T-helper 2 cell treated with Interferon-gamma antibody and Interleukin-4, amounts not matched to agents 100 ng/mL and 5 ng/mL, for 36 hours (primary cell): ENCODE measurements around the gene PTPN9. TPM values are rescaled to one million over a fixed set of nuclear protein-coding genes. Genes with fewer than 3 reads are reported as not detected.
"Not testable (repeated sequence)": the region's sequence is repeated elsewhere in the genome, so short reads cannot be mapped to it uniquely, and the experiment has no call there.

Experiments used
- intact Hi-C: fragments of 100-400 bp; cut with micrococcal nuclease; formaldehyde crosslinking; loops from one replicate; pipeline ENCODE4 v1.15.1; 2023
- total RNA-seq: library from RNA; stranded (reverse); gene quantifications from 2 replicates; pipeline ENCODE4 v1.2.3, GENCODE V29; 2022

The PTPN9 gene
- total RNA-seq, 1 donor from 2014 or later, result 41.3 TPM

GRCh38 chr15:75454471-75455378 is 124.4 kb downstream of the PTPN9 start:
- intact Hi-C loops, result loop anchor here (5.0 to 10.0 kb wide), 4 partner anchors 283 to 1453 kb away; partner anchors contain the start of genes ARID3B, PPCDC and SCAPER

GRCh38 chr15:75453703-75454470 is 125.2 kb downstream of the PTPN9 start:
- intact Hi-C loops, result loop anchor here (5.0 to 10.0 kb wide), 4 partner anchors 283 to 1453 kb away; partner anchors contain the start of genes ARID3B, PPCDC and SCAPER

- intact Hi-C loops, result loop anchor here (1.0 to 10.0 kb wide), 5 partner anchors 172 to 1454 kb away; partner anchors contain the start of genes ARID3B, PPCDC, SCAPER and SNUPN
Observed at GRCh38 chr15:75452865-75453702, 126.0 kb downstream of the PTPN9 start.

- intact Hi-C loops, result loop anchor here (1.0 to 10.0 kb wide), 5 partner anchors 173 to 1455 kb away; partner anchors contain the start of genes ARID3B, PPCDC, SCAPER and SNUPN
Observed at GRCh38 chr15:75452364-75452864, 126.7 kb downstream of the PTPN9 start.

- intact Hi-C loops, result loop anchor here (1.0 to 10.0 kb wide), 11 partner anchors 84 to 1455 kb away; partner anchors contain the start of genes ARID3B, C15orf39, CLK3 and MAN2C1
Observed at GRCh38 chr15:75451674-75452363, 127.3 kb downstream of the PTPN9 start, which contains the start of gene SIN3A. TSS of gene SIN3A (minus strand) at chr15:75451690. CDS start at chr15:75430375, 21,315 bp downstream.

- intact Hi-C loops, result loop anchor here (1.0 to 10.0 kb wide), 10 partner anchors 83 to 1456 kb away; partner anchors contain the start of genes ARID3B, C15orf39, CLK3 and MAN2C1
Observed at GRCh38 chr15:75451202-75451673, 127.9 kb downstream of the PTPN9 start.

- intact Hi-C loops, result loop anchor here (1.0 to 10.0 kb wide), 11 partner anchors 82 to 1457 kb away; partner anchors contain the start of genes ARID3B, C15orf39, CLK3 and IMP3
Observed at GRCh38 chr15:75450307-75451201, 128.6 kb downstream of the PTPN9 start.

GRCh38 chr15:75449585-75450306 is 129.4 kb downstream of the PTPN9 start:
- intact Hi-C loops, result loop anchor here (1.0 to 10.0 kb wide), 10 partner anchors 129 to 1458 kb away; partner anchors contain the start of genes ARID3B, C15orf39, CLK3 and IMP3

GRCh38 chr15:75448171-75448570 is 130.9 kb downstream of the PTPN9 start:
- intact Hi-C loops, result not testable (repeated sequence)

GRCh38 chr15:75446151-75446550 is 133.0 kb downstream of the PTPN9 start:
- intact Hi-C loops, result no loop called here

- intact Hi-C loops, result not testable (repeated sequence)
Observed at GRCh38 chr15:75445324-75445723, 133.8 kb downstream of the PTPN9 start.

- intact Hi-C loops, result not testable (repeated sequence)
Observed at GRCh38 chr15:75443972-75444453, 135.1 kb downstream of the PTPN9 start.

GRCh38 chr15:75437721-75438120 is 141.4 kb downstream of the PTPN9 start:
- intact Hi-C loops, result no loop called here

GRCh38 chr15:75436881-75437280 is 142.2 kb downstream of the PTPN9 start:
- intact Hi-C loops, result no loop called here

GRCh38 chr15:75431682-75432081 is 147.4 kb downstream of the PTPN9 start:
- intact Hi-C loops, result no loop called here

GRCh38 chr15:75431270-75431669 is 147.8 kb downstream of the PTPN9 start:
- intact Hi-C loops, result no loop called here

GRCh38 chr15:75430259-75430658 is 148.9 kb downstream of the PTPN9 start:
- intact Hi-C loops, result no loop called here
